ENCODE results near the gene SLC38A3.

The SLC38A3 gene

DNA sequence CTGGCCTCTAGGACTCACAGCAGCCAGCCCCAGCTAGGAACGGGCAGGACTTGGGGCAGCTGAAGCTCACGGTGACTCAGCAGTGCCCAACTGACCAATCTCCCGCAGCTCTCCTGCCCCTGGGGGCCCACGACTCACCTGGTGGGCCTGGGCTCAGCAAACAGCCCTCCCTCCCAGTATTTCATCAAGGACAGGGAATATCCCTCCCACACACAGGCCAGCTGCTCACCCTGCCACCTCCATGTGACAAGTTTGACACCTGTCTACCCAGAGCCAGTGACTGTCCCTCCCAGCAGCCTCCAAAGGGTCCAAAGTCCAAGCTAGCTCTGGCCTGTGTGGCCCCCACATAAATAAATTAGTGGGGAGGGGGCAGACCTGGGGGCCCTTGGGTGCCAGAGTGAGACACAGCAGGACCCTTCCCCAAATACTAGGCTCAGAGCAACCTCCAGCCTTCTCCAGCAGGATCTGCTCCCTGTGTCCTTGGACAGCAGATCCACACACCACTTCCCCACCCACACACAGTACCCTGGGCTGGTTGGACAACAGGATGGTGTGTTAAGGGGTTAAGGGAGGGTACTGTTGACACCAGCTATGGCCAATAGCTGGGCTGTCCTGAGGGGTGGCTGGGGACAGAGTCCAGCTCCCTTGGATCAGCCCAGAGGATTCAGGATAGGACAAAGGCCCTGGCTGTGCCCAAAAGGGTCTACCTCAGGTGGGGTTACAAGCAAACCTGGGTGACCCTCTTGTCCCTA lies 9.4 kb upstream of the SLC38A3 start:
- Histone ChIP-seq H3K9ac (no peak overlapping the region), H3K4me1 (peaks cover 14 to 27% (median 23%) of the 10 kb centered on the region in 10 experiments), H4K20me1 (peaks cover 0 to 29% (median 0%) of the 10 kb centered on the region in 11 experiments; a peak in 11 of 22 replicates), H3K27ac (no peak overlapping the region), H3K27me3 (peaks cover 28 to 58% (median 42%) of the 10 kb centered on the region in 11 experiments), H3K4me2 (no peak overlapping the region), H3K4me3 (no peak overlapping the region), H3K36me3 (no peaks in the 10 kb centered on the region), H3K9me3 (replicated peaks in 1 of 11) (no peaks in the 10 kb centered on the region)
- no peak for TF ChIP-seq Cebpa-rat (IDR thresholded peaks at IDR 0.05)

DNA sequence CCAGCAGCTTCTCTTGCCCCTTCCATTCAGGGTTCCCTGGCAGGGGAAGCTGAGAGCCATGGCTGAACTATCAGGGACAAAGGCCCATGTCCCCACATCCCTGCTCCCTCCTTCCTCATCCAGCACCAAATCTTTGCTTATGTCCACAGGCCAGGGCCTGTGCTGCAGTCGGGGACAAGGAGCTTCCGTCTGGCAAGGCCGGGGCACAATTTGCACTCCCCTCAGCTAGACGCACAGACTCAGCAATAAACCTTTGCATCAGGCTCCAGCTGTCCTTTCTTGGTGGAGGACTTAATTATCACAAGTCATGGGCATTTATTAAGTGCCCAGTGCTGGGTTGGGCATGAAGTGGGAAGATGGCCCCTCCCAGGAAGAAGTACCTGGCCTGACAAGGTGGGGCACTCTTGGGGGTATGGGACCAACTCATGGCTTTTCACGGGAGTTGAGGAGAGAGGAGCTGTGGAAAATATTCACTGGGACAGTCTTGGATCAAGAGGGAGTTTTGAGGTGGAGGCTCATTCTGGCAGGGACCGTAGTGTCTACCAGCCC lies 8.7 kb upstream of the SLC38A3 start:
- Histone ChIP-seq H3K9ac (no peak overlapping the region), H3K27ac (no peak overlapping the region)

DNA sequence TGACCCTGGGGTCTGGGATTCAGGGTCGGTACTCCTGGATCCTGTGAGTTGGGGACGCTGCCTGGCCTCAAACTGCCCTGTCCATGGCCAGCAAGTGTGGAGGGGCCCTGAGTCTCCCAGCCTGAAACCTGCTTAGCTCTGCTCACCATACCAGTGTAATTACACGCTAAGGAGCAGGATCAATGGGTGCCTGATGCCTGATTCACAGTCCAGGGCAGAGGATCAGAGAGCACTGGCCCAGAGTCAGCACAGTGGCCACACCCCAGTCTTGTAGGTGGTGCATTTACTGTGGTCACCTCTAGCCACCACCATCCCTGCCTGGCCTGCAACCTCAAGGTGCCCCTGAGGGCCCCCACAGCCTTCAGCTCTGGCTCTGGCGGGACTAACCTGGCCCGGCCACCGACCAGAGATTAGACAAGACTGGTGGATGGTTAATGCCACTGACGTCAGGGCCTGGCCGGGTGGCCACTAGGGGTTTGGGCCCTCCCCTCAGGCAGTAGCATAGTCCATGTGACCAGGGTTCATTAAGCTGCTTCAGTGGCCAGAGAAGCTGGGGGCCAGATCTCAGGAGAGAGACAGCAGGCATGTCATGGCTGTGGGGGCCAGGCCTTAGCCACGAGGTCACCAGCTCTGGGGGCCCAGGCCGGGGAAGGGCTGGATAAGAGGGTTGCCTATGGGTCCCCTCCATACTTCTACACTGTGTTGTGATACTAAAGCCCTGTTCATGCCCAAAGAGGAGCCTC lies 3.3 kb upstream of the SLC38A3 start:
- TF ChIP-seq Cebpa-rat (IDR thresholded peaks at IDR 0.05), result no peak
- Histone ChIP-seq H4K20me1 (peaks cover 0 to 35% (median 16%) of the 10 kb centered on the region in 11 experiments; a peak in 18 of 22 replicates), H3K4me2 (no peak overlapping the region), H3K27me3 (peaks cover 45 to 79% (median 61%) of the 10 kb centered on the region in 11 experiments), H3K4me1 (peaks cover 10 to 15% (median 12%) of the 10 kb centered on the region in 10 experiments), H3K9me3 (replicated peaks in 1 of 11) (no peaks in the 10 kb centered on the region), H3K4me3 (no peak overlapping the region), H3K36me3 (no peaks in the 10 kb centered on the region), H3K27ac (no peak overlapping the region), H3K9ac (no peak overlapping the region)

More for the DNA sequence above, 8.7 kb upstream of the SLC38A3 start:
- no peak overlapping the region for H3K4me2 ChIP-seq
- TF ChIP-seq Cebpa-rat (IDR thresholded peaks at IDR 0.05), result no peak
- no peaks in the 10 kb centered on the region for H3K36me3 ChIP-seq
- no peaks in the 10 kb centered on the region for H3K9me3 ChIP-seq (replicated peaks in 1 of 11)
- peaks cover 0 to 29% (median 0%) of the 10 kb centered on the region in 11 experiments; a peak in 11 of 22 replicates for H4K20me1 ChIP-seq
- peaks cover 7 to 20% (median 16%) of the 10 kb centered on the region in 10 experiments for H3K4me1 ChIP-seq
- no peak overlapping the region for H3K4me3 ChIP-seq
- peaks cover 29 to 61% (median 46%) of the 10 kb centered on the region in 11 experiments for H3K27me3 ChIP-seq

DNA sequence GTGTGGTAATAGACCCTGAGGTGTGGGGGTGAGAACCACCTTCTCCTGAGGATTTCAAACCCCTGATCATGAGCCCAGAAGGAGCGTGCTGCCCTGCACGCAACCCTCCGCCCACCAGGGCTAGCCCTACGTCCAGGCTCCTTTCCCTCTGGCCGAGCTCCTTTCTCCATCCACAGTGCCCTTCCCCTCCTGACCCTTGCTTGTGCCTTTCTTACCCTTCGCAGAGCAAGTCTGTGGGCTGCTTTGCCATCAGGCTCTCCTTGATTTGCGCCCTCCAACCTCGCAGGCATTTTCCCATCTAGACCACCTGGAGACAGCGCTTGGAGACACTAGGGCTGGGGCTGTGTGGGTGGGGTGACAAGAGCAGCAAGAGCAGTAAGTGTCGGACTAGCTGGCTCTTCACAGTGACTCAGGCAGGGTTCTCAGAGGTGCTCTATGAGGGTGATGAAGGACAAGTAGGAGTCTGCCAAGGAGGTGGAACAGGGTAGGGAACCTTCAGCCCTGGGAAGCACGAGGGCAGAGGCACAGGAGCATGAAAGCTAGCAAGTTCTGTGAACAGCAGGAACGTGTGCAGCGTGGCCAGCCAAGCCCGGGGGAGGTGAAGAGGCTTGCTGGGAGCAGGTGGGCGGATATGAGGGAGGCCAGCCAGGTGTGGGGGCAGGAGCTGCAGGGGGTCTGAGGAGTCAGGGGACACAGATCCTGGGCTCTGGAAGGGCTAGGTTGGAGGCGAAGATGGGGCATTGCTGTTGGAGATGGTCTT lies 2.5 kb upstream of the SLC38A3 start:
- no peak overlapping the region for H3K4me2 ChIP-seq
- peaks cover 10 to 15% (median 12%) of the 10 kb centered on the region in 10 experiments for H3K4me1 ChIP-seq
- H3K9ac ChIP-seq, result no peak overlapping the region
- H3K27ac ChIP-seq, result no peak overlapping the region
- no peak overlapping the region for H3K4me3 ChIP-seq
- peaks cover 53 to 83% (median 63%) of the 10 kb centered on the region in 11 experiments for H3K27me3 ChIP-seq
- H4K20me1 ChIP-seq, result peaks cover 0 to 38% (median 18%) of the 10 kb centered on the region in 11 experiments; a peak in 18 of 22 replicates
- H3K9me3 ChIP-seq (replicated peaks in 1 of 11), result no peaks in the 10 kb centered on the region
- H3K36me3 ChIP-seq, result no peaks in the 10 kb centered on the region
- no peak for TF ChIP-seq Cebpa-rat (IDR thresholded peaks at IDR 0.05)

DNA sequence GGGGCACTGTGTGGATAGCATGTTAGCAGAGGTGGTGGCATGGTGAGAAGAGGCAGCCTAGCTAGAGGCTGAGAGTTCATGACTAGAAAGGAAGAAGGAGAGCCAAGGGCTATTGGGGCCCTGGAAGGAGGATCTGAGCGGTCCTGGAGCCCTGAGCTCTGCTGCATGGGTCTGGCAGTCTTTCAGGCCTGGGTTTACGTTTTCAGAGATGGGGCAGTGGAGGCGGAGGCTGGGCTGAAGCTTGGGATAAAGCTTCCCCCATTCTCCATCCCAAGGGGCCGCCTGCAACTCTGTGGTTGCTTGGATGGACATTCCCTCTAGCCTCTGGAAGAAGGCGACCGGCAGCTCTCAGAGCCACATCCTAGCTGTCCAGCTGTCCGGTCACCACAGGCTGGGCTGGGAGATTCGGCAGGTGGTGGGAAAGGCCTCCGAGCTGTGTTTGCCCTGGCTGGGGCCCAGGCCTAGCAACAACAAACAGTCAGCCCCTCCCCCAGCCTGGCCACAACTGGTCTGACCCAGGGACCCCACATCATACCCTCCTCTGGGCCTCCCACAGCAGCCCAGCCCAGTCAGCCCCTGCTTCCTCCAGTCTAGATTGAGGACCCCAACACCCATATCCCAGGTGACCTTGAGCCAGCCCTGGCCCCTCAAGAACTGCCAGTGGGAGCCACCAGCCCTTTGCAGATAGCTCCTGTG lies 1.8 kb upstream of the SLC38A3 start:
- H3K4me2 ChIP-seq, result no peak overlapping the region
- no peak overlapping the region for H3K27ac ChIP-seq
- H3K9me3 ChIP-seq (replicated peaks in 1 of 11), result no peaks in the 10 kb centered on the region
- H3K9ac ChIP-seq, result no peak overlapping the region
- no peaks in the 10 kb centered on the region for H3K36me3 ChIP-seq
- H3K4me1 ChIP-seq, result peaks cover 10 to 15% (median 12%) of the 10 kb centered on the region in 10 experiments
- TF ChIP-seq Cebpa-rat (IDR thresholded peaks at IDR 0.05), result no peak
- H4K20me1 ChIP-seq, result peaks cover 0 to 41% (median 18%) of the 10 kb centered on the region in 11 experiments; a peak in 18 of 22 replicates
- H3K4me3 ChIP-seq, result no peak overlapping the region
- H3K27me3 ChIP-seq, result peaks cover 58 to 89% (median 71%) of the 10 kb centered on the region in 11 experiments

DNA sequence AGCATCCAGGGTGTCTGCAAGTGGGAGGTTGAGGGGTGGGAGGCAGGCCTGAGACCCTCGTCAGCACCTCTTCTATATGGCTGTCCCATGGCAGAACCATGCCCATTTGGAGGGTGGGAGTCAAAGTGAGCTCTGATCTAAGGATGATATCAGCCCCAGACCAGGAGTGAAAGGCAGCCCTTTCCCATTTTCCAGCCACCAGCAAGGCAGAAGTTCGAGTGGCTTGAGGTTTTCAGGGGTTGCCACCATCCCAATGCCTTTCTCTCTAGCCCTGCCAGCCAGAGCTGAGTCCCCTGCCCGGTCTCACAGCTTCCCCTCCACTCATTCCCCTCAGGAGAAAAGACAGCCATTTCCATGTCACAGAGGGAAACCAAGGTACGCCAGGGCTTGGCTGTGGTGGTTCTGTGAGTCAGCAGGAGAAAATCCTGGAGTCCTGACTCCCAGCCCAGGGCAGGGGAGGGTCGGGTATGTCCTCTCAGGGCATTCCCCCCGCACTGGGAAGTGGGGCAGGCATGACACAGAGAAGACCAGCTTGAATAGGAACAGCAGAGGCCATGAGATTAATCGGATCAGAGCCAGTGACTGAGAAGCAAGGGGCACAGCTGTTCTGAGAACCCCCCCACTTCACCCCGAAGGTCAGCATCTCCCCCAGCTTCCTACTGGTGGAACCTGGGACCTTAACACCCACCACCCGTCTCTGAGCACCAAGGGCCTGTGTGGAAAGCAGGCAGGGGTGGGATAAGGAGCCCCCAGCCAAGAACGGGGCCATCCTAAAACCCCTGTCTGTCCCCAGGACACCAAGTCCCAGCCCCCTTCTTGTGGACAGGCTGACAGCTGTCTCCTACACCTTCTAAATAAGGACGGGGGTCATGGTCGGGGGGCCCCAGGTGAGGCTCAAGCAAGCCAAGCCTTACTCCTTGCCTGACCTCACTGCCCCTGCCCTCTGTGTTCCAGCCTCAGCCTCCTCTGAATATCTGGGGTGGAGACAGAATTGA lies 965 bp upstream of the SLC38A3 start:
- Histone ChIP-seq H3K27me3 (peaks cover 57 to 88% (median 75%) of the 10 kb centered on the region in 11 experiments), H4K20me1 (peaks cover 0 to 41% (median 18%) of the 10 kb centered on the region in 11 experiments; a peak in 18 of 22 replicates), H3K36me3 (no peaks in the 10 kb centered on the region), H3K9ac (no peak overlapping the region; a peak in 1 of 22 replicates), H3K4me1 (peaks cover 10 to 15% (median 12%) of the 10 kb centered on the region in 10 experiments), H3K27ac (no peak overlapping the region), H3K4me2 (no peak overlapping the region; a peak in 2 of 22 replicates), H3K9me3 (replicated peaks in 1 of 11) (no peaks in the 10 kb centered on the region), H3K4me3 (no peak overlapping the region)
- TF ChIP-seq Cebpa-rat (IDR thresholded peaks at IDR 0.05), result no peak

Measured in BLaER1 treated with 17β-estradiol and CSF1 and Interleukin-3, amounts not matched to agents 10 nM and 100 nM (cell line).